ENCODE data around the gene TIMM29.

TIMM29 gene

GRCh38 chr19:10928563-10929401, at the start of gene TIMM29, which contains the start of gene YIPF2:
TIMM29 (plus strand) TSS chr19:10928811; CDS start chr19:10928823, 12 bp downstream.
YIPF2 (minus strand) TSS chr19:10928639; CDS start chr19:10928410, 229 bp downstream.
- H3K4me1 Mint-ChIP-seq (ENCODE audit: low read depth) = peaks cover 20% of the 10 kb centered on the region
- H3K36me3 Mint-ChIP-seq = peaks cover 2% of the 10 kb centered on the region
- peak within 1 kb of the TSS; percentile 91 for H3K4me3 Mint-ChIP-seq
- H3K27me3 Mint-ChIP-seq = no peaks in the 10 kb centered on the region
- H3K9me3 Mint-ChIP-seq (ENCODE audit: low read depth) = no peaks in the 10 kb centered on the region
- peak within 1 kb of the TSS; percentile 86 for H3K27ac Mint-ChIP-seq

DNA sequence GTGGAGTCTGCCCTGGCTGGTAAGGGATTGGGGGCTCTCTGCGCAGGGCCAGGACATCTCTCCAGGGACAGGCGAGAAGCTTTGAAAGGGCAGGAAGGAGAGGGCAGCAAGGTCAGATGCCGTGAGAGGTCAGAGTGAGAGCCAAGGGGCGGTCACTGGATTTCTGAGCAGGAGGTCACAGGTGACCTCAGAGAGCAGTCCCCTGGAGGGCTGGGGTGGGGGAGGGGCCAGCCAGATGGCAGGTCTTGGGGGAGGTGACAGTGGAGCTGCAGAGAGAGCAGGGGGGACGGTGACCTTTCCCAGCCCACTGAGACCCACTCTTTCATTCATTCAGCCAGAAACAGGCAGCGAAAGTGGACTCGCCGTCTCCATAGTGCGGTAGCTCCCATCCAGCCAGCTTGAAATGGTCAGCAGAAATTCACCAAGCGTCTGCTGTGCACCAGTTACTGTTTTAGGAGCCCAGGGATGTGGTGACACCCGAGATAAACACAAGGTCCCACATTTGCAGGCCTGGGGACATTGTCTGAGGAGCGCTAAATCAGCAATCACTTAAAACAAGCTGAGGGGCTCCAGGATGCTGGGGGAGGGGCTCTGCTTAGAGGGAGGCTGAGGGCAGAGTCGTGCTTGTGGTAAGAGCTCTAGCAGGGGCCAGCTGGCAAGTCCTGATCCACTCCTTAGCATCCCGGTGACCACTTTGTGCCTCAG, 47.1 kb upstream of the TIMM29 start:
- Mint-ChIP-seq H3K27ac (no peak overlapping the region), H3K4me3 (no peak overlapping the region), H3K36me3 (peaks cover 2% of the 10 kb centered on the region), H3K4me1 (ENCODE audit: low read depth) (peaks cover 19% of the 10 kb centered on the region), H3K9me3 (ENCODE audit: low read depth) (no peaks in the 10 kb centered on the region), H3K27me3 (no peaks in the 10 kb centered on the region)

GRCh38 chr19:10882108-10882457, 46.5 kb upstream of the TIMM29 start:
- H3K27ac Mint-ChIP-seq = no peak overlapping the region
- peaks cover 16% of the 10 kb centered on the region for H3K4me1 Mint-ChIP-seq (ENCODE audit: low read depth)
- H3K27me3 Mint-ChIP-seq = no peaks in the 10 kb centered on the region
- H3K9me3 Mint-ChIP-seq (ENCODE audit: low read depth) = no peaks in the 10 kb centered on the region
- H3K4me3 Mint-ChIP-seq = no peak overlapping the region
- peaks cover 2% of the 10 kb centered on the region for H3K36me3 Mint-ChIP-seq

DNA sequence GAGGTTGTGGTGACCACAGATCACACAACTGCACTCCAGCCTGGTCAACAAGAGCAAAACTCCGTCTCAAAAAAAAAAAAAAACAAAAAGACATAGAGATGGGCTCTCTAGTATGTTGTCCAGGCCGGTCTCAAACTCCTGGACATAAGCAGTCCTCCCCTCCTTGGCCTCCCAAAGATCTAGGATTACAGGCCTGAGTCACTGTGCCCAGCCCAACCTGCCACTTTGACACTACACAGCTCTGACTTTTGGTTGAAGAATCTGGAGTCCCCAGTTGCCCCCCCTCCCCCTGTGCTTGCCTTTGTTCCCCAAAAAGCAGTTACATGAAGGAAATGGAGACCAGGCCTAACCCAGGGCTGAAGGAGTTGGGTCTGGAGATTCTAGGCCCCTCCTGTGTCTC, 44.3 kb upstream of the TIMM29 start:
- Mint-ChIP-seq H3K4me1 (ENCODE audit: low read depth) (peaks cover 6% of the 10 kb centered on the region), H3K4me3 (no peak overlapping the region), H3K27ac (no peak overlapping the region), H3K27me3 (no peaks in the 10 kb centered on the region), H3K9me3 (ENCODE audit: low read depth) (no peaks in the 10 kb centered on the region), H3K36me3 (peaks cover under 1% of the 10 kb centered on the region)

- peaks cover 2% of the 10 kb centered on the region for H3K4me1 Mint-ChIP-seq (ENCODE audit: low read depth)
- H3K27me3 Mint-ChIP-seq = no peaks in the 10 kb centered on the region
- no peak overlapping the region for H3K4me3 Mint-ChIP-seq
- no peak overlapping the region for H3K27ac Mint-ChIP-seq
- no peaks in the 10 kb centered on the region for H3K9me3 Mint-ChIP-seq (ENCODE audit: low read depth)
- H3K36me3 Mint-ChIP-seq = no peaks in the 10 kb centered on the region
Observed at GRCh38 chr19:10885201-10886169, 43.1 kb upstream of the TIMM29 start.

DNA sequence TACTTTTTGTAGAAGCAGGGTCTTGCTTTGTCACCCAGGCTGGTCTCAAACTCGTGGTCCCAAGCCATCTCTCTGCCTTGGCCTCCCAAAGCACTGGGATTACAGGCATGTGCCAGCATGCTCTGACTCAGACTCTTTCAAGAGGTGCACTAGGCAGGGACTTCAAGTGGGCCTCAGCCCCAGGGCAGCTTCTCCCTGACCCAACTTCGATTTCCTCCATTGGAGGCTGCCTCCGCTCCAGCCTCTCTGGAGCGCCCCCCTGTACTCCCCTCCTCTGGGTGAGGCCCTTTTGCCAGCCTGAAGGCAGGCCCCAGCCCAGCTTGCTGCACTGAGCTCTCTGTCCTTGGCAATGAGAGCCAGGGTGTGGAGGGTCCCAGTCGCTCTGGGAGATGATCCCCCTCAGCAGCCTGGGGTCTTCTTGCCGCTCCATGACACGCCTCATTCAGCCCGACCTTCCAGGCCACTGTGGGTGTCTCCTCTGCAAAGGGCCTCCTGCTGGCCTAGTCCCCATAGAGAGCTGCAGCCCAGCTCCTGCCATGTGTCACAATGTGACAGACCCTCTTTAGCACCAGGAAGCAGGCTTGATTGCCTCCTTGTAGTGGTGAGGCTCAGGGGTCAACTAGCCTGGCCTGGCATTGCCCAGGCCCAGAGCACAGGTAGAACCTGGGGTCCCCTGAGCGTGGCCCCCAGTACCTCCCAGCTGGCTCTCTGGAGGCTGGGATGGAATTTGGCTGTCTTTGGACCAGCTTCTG, 40.8 kb upstream of the TIMM29 start:
- Mint-ChIP-seq H3K27me3 (no peaks in the 10 kb centered on the region), H3K4me1 (ENCODE audit: low read depth) (peaks cover 2% of the 10 kb centered on the region), H3K4me3 (no peak overlapping the region), H3K9me3 (ENCODE audit: low read depth) (no peaks in the 10 kb centered on the region), H3K36me3 (no peaks in the 10 kb centered on the region), H3K27ac (no peak overlapping the region)

DNA sequence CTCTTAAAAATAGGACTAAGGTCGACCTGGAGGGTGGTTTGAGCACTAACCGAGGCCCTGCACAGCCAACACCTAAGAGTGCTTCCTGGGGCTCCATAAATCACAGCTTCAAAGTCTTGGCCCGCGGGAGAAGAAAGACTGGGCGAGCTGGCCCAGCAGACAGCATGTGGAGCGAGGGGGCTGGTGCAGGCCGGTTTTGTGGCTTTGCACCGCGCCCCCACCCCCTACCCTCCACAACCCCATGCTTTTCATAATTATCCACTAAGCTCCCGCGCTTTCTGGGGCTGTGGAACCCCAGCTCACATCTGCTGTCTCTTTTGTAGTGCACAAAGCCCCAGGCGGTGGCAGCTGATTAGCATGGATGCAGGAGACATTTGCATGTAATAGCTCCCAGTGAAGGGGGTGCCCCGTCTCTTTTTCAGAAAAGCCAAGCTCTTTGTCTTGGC, 40.2 kb upstream of the TIMM29 start:
- Mint-ChIP-seq H3K27me3 (no peaks in the 10 kb centered on the region), H3K9me3 (ENCODE audit: low read depth) (no peaks in the 10 kb centered on the region), H3K4me3 (no peak overlapping the region), H3K27ac (no peak overlapping the region), H3K36me3 (no peaks in the 10 kb centered on the region), H3K4me1 (ENCODE audit: low read depth) (peaks cover 2% of the 10 kb centered on the region)

DNA sequence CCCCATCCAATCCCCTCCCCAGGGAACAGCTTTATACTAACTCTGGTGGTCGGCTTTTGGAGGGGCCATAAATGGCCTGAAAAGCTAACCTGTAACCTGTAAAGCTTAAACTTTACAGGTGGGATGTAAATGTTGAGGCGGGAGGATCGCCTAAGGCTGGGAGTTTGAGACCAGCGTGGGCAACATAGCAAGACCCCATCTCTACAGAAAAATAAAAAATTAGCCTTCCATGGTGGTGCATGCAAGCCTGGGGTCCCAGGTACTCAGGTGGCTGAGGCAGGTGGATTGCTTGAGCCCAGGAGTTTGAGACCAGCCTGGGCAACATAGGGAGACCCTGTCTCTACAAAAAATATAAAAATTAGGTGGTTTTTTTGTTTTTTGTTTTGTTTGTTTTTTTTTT, 38.7 kb upstream of the TIMM29 start:
- Mint-ChIP-seq H3K27ac (no peak overlapping the region), H3K4me1 (ENCODE audit: low read depth) (peaks cover 2% of the 10 kb centered on the region), H3K27me3 (no peaks in the 10 kb centered on the region), H3K36me3 (no peaks in the 10 kb centered on the region), H3K4me3 (no peak overlapping the region), H3K9me3 (ENCODE audit: low read depth) (no peaks in the 10 kb centered on the region)

DNA sequence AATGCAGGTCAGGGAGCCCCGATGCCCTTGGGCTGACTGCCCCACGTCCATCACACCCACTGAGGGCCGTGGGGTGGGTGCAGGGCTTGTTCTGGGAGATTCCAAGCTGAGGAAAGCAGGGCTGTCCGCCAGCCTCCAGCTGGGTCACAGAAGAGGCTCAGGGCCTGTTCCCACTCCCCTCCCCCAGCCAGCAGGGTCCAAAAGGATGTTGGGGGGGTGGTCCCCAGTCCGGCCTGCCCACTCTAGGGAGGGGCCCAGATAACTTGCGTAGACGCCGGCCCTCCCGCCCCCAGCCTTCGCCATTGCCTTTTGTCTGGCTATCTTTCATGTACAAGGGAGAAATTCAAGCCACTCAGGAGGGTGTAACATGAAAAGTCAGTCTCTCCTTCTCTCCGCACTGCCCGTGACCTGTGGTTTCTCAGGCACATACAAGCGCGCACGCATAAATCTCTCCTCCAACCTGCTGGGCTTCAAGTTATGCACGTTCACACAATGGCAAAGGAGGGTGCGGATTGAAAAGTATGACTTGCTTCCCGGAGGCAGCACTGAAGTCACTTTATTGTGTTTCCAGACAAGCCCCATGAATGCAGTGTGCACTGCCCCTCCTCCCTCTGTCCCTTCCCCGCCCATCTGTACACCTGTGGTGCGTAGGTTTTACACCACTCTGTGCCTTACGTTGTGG, 37.1 kb upstream of the TIMM29 start:
- no peaks in the 10 kb centered on the region for H3K27me3 Mint-ChIP-seq
- H3K9me3 Mint-ChIP-seq (ENCODE audit: low read depth) = no peaks in the 10 kb centered on the region
- no peak overlapping the region for H3K4me3 Mint-ChIP-seq
- no peaks in the 10 kb centered on the region for H3K36me3 Mint-ChIP-seq
- no peak overlapping the region for H3K27ac Mint-ChIP-seq
- peaks cover 5% of the 10 kb centered on the region for H3K4me1 Mint-ChIP-seq (ENCODE audit: low read depth)

GRCh38 chr19:10892256-10892655, 36.4 kb upstream of the TIMM29 start:
- Mint-ChIP-seq H3K4me1 (ENCODE audit: low read depth) (peaks cover 4% of the 10 kb centered on the region), H3K9me3 (ENCODE audit: low read depth) (no peaks in the 10 kb centered on the region), H3K27me3 (no peaks in the 10 kb centered on the region), H3K27ac (no peak overlapping the region), H3K36me3 (no peaks in the 10 kb centered on the region), H3K4me3 (no peak overlapping the region)

- no peaks in the 10 kb centered on the region for H3K36me3 Mint-ChIP-seq
Observed at GRCh38 chr19:10894911-10895213, 33.7 kb upstream of the TIMM29 start.

GRCh38 chr19:10895363-10895762, 33.2 kb upstream of the TIMM29 start:
- Mint-ChIP-seq H3K4me3 (no peak overlapping the region), H3K4me1 (ENCODE audit: low read depth) (peaks cover 4% of the 10 kb centered on the region), H3K27ac (no peak overlapping the region), H3K36me3 (no peaks in the 10 kb centered on the region), H3K27me3 (no peaks in the 10 kb centered on the region), H3K9me3 (ENCODE audit: low read depth) (no peaks in the 10 kb centered on the region)

More at GRCh38 chr19:10894911-10895213, 33.7 kb upstream of the TIMM29 start:
- Mint-ChIP-seq H3K27ac (no peak overlapping the region), H3K4me1 (ENCODE audit: low read depth) (peaks cover 4% of the 10 kb centered on the region), H3K27me3 (no peaks in the 10 kb centered on the region), H3K4me3 (no peak overlapping the region), H3K9me3 (ENCODE audit: low read depth) (no peaks in the 10 kb centered on the region)

DNA sequence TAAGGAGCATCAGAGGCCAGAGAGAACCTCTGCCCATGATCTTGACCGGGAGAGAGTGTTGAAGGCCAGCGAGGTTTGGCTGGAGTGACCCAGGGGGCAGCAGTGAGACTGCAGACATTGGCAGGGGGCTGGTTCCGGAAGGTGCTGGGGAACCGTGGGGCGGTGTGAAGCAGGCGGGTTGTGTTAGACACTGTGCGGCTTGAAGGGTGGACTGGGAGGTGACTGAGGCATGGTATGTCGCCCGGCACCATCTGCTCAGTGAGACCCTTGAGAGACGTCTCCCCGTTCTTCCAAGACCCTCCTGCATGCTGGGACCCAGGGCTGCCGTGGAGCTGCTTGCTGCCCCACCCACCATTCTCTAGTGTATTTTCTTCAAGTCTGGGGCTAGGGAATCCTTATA, 32.7 kb upstream of the TIMM29 start:
- Mint-ChIP-seq H3K27me3 (no peaks in the 10 kb centered on the region), H3K36me3 (no peaks in the 10 kb centered on the region), H3K4me3 (no peak overlapping the region), H3K27ac (no peak overlapping the region), H3K9me3 (ENCODE audit: low read depth) (no peaks in the 10 kb centered on the region), H3K4me1 (ENCODE audit: low read depth) (peaks cover 4% of the 10 kb centered on the region)

All from activated naive CD8-positive, alpha-beta T cell (primary cell).